ENCODE results near the gene ST3GAL6.

GRCh38 chr3:98746122-98746521 lies 17.0 kb upstream of the ST3GAL6 start:
- TF ChIP-seq LARP7 (IDR thresholded peaks at IDR 0.05), result no peak
- TF ChIP-seq CTCF (IDR thresholded peaks at IDR 0.05 in 2 of 3, conservative IDR thresholded peaks at IDR 0.05 in 1 of 3; ENCODE audit: control insufficient read depth in 2 of 3, extremely low read depth in 1 of 3, insufficient read depth in 1 of 3, low read depth in 3 of 3, low read length in 3 of 3), result no peak
- no peak for TF ChIP-seq EZH2 (IDR thresholded peaks at IDR 0.05; ENCODE audit: borderline replicate concordance, control insufficient read depth, low read depth, low read length)
- no peak for TF ChIP-seq IRF3 (IDR thresholded peaks at IDR 0.05)
- no peak for TF ChIP-seq RAD51 (IDR thresholded peaks at IDR 0.05)
- TF ChIP-seq SMC3 (IDR thresholded peaks at IDR 0.05; ENCODE audit: borderline replicate concordance, low read length), result no peak
- TF ChIP-seq ATF3 (IDR thresholded peaks at IDR 0.05; ENCODE audit: borderline replicate concordance, extremely low read depth, low read depth, low read length), result no peak
